ENCODE measurements around the gene TRIP12. TPM values are rescaled to one million over a fixed set of nuclear protein-coding genes. Genes with fewer than 3 reads are reported as not detected.

Gene TRIP12
- total RNA-seq, 1 donor from 2014 or later, result 162 TPM

DNA sequence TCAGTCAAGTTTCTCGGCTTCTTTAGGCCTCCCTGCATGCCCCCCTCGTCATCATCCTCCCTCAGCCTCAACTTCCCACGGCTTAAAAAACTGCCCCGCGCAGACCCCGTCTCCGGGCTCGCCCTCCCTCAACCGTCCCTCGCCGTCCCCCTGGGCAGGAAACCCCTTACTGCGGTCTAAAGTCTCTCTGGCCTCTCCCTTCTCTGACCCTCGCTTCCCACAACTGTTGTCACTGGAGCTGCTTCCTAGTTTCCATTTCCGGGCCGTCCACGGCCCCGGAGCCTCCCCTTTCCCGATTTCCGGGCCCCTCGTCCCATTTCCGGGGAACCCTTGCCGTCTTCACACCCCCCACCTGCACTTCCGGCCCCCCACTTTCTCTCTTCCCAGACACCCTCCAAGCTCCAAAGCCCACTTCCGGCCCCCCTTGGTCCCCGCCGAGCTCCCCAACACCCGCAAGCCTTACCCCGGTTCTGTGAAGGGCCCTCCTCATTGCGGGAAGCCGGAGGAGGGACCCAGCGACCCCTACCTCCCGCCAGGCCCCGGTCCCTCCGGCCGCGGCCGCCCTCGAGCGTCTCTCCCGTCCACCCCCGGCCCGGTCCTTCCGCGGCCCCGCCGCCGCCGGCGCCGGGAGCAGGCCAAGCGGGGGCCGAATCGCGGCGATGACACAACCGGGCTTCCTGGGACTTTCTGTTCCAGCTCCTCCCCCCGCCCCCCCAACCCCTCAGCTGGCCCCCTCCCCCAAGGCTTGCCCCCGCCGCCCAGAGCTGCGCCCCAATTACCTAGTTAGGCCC is 513 bp downstream of the TRIP12 start:
- TF ChIP-seq, protein P1, sequence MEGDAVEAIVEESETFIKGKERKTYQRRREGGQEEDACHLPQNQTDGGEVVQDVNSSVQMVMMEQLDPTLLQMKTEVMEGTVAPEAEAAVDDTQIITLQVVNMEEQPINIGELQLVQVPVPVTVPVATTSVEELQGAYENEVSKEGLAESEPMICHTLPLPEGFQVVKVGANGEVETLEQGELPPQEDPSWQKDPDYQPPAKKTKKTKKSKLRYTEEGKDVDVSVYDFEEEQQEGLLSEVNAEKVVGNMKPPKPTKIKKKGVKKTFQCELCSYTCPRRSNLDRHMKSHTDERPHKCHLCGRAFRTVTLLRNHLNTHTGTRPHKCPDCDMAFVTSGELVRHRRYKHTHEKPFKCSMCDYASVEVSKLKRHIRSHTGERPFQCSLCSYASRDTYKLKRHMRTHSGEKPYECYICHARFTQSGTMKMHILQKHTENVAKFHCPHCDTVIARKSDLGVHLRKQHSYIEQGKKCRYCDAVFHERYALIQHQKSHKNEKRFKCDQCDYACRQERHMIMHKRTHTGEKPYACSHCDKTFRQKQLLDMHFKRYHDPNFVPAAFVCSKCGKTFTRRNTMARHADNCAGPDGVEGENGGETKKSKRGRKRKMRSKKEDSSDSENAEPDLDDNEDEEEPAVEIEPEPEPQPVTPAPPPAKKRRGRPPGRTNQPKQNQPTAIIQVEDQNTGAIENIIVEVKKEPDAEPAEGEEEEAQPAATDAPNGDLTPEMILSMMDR (IDR thresholded peaks at IDR 0.05), result no peak
- peak in 1 of 2 donors; percentile 50 for TF ChIP-seq POLR2AphosphoS5 (IDR thresholded peaks at IDR 0.05; ENCODE audit: insufficient read depth in 1 of 2, low read depth in 1 of 2)
- TF ChIP-seq POLR2A (IDR thresholded peaks at IDR 0.05), result no peak
- Histone ChIP-seq H3K4me1 (peaks cover 39% of the 10 kb centered on the region), H3K27ac (peak overlapping the region; percentile 97), H3K36me3 (no peaks in the 10 kb centered on the region), H3K27me3 (no peaks in the 10 kb centered on the region), H3K9me3 (no peaks in the 10 kb centered on the region), H3K4me3 (peak overlapping the region; percentile 83)
- DNase-seq (ENCODE audit: extremely low spot score in 2 of 2), result peak in 1 of 2 donors; percentile 89
- intact Hi-C loops (cut with DNase I), result no loop called here

DNA sequence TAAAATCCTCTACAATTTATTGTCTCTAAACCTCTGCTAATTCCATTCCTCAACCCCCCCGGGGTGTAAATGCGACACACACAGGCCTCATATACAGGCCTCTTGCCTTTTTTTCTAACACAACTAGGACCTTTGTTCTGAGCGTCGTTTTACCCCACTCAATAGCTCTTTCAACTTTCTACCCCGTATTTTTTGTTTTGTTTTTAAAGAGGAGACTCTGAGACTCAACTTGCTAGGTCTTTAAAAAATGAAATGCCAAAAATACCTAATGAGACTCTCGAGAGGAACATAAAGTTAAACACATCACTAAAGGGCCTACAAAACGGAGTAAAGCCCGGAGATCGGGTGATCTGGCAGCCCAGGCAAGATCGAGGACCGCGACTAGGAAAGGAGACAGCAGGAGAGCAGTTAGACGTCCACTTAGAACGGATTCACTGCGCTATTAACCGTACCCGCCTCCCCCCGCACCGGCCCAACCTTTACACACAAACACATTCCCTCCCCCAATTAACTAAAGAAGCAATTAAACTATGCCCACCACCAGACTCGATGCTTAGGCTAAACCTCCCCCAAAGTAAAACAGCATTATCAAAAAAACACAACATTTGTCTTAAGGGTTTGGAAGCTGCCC is 1.7 kb downstream of the TRIP12 start:
- H3K27ac ChIP-seq, result peak overlapping the region; percentile 97
- H3K27me3 ChIP-seq, result no peaks in the 10 kb centered on the region
- peaks cover 39% of the 10 kb centered on the region for H3K4me1 ChIP-seq
- H3K9me3 ChIP-seq, result no peaks in the 10 kb centered on the region
- intact Hi-C loops (cut with DNase I), result no loop called here
- H3K36me3 ChIP-seq, result no peaks in the 10 kb centered on the region
- peak overlapping the region; percentile 83 for H3K4me3 ChIP-seq
- no peak for DNase-seq (ENCODE audit: extremely low spot score in 2 of 2)
- no peak for TF ChIP-seq POLR2A (IDR thresholded peaks at IDR 0.05)
- TF ChIP-seq, protein P1 (IDR thresholded peaks at IDR 0.05), result no peak
- TF ChIP-seq POLR2AphosphoS5 (IDR thresholded peaks at IDR 0.05; ENCODE audit: insufficient read depth in 1 of 2, low read depth in 1 of 2), result no peak

DNA sequence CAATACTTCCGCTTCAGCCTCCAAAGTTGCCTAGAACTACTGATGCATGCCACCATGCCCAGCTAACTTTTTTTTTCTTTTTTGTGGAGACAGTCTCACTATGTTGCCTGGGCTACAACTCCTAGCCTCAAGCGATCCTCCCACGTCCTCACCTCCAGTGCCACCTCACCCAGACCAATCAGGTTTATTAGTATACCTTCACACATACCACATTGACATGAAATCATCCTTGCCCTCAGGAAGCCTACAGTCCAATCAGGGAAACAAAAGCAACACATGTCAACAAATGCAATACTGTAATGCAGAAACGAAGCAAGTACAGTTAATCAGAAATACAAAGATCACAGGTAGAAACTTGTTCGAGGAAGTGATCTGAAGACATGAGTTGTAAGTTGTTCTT is 4.0 kb downstream of the TRIP12 start:
- intact Hi-C loops (cut with DNase I), result loop anchor here (2.0 kb wide), 1 partner anchor 115 kb away; no protein-coding TSS in a partner anchor
- H3K9me3 ChIP-seq, result no peaks in the 10 kb centered on the region
- no peaks in the 10 kb centered on the region for H3K36me3 ChIP-seq
- TF ChIP-seq POLR2A (IDR thresholded peaks at IDR 0.05) (no peak), POLR2AphosphoS5 (IDR thresholded peaks at IDR 0.05; ENCODE audit: insufficient read depth in 1 of 2, low read depth in 1 of 2) (no peak)
- TF ChIP-seq, protein P1 (IDR thresholded peaks at IDR 0.05), result no peak
- H3K4me1 ChIP-seq, result peaks cover 52% of the 10 kb centered on the region
- no peaks in the 10 kb centered on the region for H3K27me3 ChIP-seq
- H3K4me3 ChIP-seq, result no peak overlapping the region
- H3K27ac ChIP-seq, result no peak overlapping the region
- DNase-seq (ENCODE audit: extremely low spot score in 2 of 2), result no peak

DNA sequence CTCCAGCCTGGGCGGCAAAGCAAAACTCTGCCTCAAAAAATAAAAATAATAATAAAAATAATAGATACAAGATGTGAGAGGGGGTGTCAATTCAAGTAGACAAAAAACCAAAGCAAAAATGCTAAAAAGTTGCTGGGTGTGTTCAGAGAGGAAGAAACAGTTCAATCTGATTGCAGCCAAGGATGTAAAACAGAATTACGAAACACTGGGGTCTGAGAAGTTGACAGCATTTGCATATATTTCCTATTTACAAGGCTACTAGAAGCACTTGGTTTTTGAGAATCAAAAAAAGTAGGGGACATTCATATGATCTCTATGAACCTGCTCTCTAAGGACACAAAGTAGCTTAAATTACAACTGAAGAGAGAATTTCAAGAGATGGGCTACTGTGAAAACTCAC is 7.6 kb downstream of the TRIP12 start:
- intact Hi-C loops (cut with DNase I), result no loop called here
- H3K27me3 ChIP-seq, result no peaks in the 10 kb centered on the region
- no peaks in the 10 kb centered on the region for H3K36me3 ChIP-seq
- no peak overlapping the region for H3K27ac ChIP-seq
- H3K4me3 ChIP-seq, result no peak overlapping the region
- DNase-seq (ENCODE audit: extremely low spot score in 2 of 2), result no peak
- H3K4me1 ChIP-seq, result peaks cover 64% of the 10 kb centered on the region
- TF ChIP-seq POLR2A (IDR thresholded peaks at IDR 0.05) (no peak), POLR2AphosphoS5 (IDR thresholded peaks at IDR 0.05; ENCODE audit: insufficient read depth in 1 of 2, low read depth in 1 of 2) (no peak)
- TF ChIP-seq, protein P1 (IDR thresholded peaks at IDR 0.05), result no peak
- no peaks in the 10 kb centered on the region for H3K9me3 ChIP-seq
